ENCODE measurements around the gene RHBDD3.

DNA sequence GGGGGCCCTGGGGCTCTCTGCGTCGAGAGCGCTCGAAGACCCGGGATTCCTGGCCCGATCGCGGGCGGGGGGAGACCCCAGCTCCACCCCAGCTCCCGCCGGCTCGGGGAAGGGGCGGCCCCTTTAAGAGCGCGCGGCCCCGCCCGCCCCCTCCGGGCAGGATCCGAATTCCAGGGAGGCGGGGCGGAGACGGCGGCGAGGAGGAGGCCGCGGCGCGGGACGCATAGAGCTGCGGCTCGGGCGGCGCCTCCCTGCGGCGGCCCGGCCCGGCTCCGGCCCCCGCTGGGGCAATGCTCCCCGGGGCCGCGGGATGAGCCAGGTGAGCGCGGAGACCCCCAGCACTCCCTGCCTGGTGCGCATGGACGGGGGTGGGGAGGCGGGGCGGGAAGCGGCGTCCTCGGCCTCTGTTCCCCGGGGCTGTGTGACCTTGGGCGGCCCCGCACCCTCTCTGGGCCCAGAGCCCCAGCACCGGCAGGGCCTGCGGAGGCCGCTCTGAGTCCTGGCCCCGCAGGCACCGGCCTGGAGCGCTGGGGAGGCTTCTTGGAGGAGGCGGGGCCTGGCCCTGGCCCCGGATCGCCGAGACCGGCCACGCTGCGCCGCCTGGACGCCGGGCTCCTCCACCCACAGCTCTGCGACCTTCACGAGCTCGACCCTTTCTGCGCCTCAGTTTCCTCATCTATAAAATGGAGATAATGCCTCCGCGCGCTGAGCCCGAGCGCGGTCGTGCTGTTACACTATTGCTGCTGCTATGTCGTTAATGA, 39.2 kb upstream of the RHBDD3 start:
- TF ChIP-seq, protein P1, sequence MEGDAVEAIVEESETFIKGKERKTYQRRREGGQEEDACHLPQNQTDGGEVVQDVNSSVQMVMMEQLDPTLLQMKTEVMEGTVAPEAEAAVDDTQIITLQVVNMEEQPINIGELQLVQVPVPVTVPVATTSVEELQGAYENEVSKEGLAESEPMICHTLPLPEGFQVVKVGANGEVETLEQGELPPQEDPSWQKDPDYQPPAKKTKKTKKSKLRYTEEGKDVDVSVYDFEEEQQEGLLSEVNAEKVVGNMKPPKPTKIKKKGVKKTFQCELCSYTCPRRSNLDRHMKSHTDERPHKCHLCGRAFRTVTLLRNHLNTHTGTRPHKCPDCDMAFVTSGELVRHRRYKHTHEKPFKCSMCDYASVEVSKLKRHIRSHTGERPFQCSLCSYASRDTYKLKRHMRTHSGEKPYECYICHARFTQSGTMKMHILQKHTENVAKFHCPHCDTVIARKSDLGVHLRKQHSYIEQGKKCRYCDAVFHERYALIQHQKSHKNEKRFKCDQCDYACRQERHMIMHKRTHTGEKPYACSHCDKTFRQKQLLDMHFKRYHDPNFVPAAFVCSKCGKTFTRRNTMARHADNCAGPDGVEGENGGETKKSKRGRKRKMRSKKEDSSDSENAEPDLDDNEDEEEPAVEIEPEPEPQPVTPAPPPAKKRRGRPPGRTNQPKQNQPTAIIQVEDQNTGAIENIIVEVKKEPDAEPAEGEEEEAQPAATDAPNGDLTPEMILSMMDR (IDR thresholded peaks at IDR 0.05): no peak
- no peak for TF ChIP-seq POLR2A (IDR thresholded peaks at IDR 0.05)
